ENCODE data around the gene ARHGAP26. TPM values are rescaled to one million over a fixed set of nuclear protein-coding genes. Genes with fewer than 3 reads are reported as not detected.
A peak's percentile ranks its signal among the peaks of the same experiment; 100 is the strongest.

Gene ARHGAP26
- total and polyA plus RNA-seq, 2 of the 4 experiments (the other 2 are of a cell fraction) = 0.54 to 0.56 TPM

DNA sequence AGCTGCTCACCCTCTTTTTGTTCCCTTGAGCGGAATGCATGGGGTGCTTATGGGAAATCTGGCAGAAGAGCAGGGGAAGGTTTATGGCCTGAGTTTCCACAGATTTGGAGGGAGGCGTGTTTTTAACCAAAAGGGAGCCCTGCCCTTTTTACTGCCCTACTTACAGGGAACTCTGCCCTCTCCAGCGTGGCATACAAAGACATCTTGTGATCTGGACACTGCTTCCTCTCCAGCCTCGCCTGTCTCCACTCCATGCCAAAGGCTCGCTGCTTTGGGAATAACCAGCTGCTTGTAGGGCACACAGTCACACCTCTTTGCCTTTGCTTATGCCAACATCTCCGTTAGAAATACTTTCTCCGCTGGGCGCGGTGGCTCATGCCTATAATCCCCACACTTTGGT, 314.2 kb downstream of the ARHGAP26 start:
- TF ChIP-seq SMC3 (IDR thresholded peaks at IDR 0.05; ENCODE audit: low read depth, low read length) (no peak), FOS (IDR thresholded peaks at IDR 0.05; ENCODE audit: low read depth, low read length) (no peak), RCOR1 (IDR thresholded peaks at IDR 0.05; ENCODE audit: insufficient replicate concordance, low read length) (no peak), RFX5 (IDR thresholded peaks at IDR 0.05; ENCODE audit: low read depth, low read length) (no peak), MAZ (IDR thresholded peaks at IDR 0.05; ENCODE audit: borderline replicate concordance, low read depth, low read length) (no peak)
- H2AFZ ChIP-seq (replicated peaks; ENCODE audit: low read length, poor library complexity) = no peak overlapping the region
- peak overlapping the region; percentile 57 for H2AK5ac ChIP-seq (ENCODE audit: low read depth, low read length)
- H3K9me3 ChIP-seq (ENCODE audit: control insufficient read depth, insufficient read depth, low read length) = no peaks in the 10 kb centered on the region
- no peak for DNase-seq
- H3K4me1 ChIP-seq (ENCODE audit: control insufficient read depth, insufficient read depth, low read length) = peaks cover 12% of the 10 kb centered on the region
- no peak overlapping the region for H3K9ac ChIP-seq (ENCODE audit: low read depth, low read length)
- no peak overlapping the region for H3K23ac ChIP-seq (ENCODE audit: low read depth, low read length)
- 0 out of 3 replicates have a peak overlapping the region, but pooled peaks have one; percentile 7 for H2BK15ac ChIP-seq (ENCODE audit: low read depth, low read length)
- dilution Hi-C loops (cut with HindIII; ENCODE audit: low sequenced_read_pairs, unreplicated experiment) = no loop called here
- H2BK5ac ChIP-seq (ENCODE audit: low read depth, low read length, poor library complexity, severe bottlenecking) = no peak overlapping the region
- H4K20me1 ChIP-seq (ENCODE audit: insufficient read depth, low read length) = no peaks in the 10 kb centered on the region
- CTCF ChIA-PET = no interaction called here
- H4K8ac ChIP-seq (ENCODE audit: low read depth in 2 of 2, low read length in 2 of 2) = no peak overlapping the region
- no peak overlapping the region for H3K14ac ChIP-seq (replicated peaks; ENCODE audit: low read depth, low read length)
- no peak overlapping the region for H4K5ac ChIP-seq (ENCODE audit: low read depth, low read length)
- H3K56ac ChIP-seq (ENCODE audit: extremely low read depth, insufficient read depth, low read length) = no peak overlapping the region
- in situ Hi-C loops (cut with MboI; ENCODE audit: low sequenced_read_pairs) = no loop called here
- H2BK20ac ChIP-seq (ENCODE audit: low read depth, low read length) = no peak overlapping the region
- no peak overlapping the region for H2AK9ac ChIP-seq (replicated peaks; ENCODE audit: low read depth, low read length, poor library complexity)
- no TSS peak for BruUV-seq (replicated peaks)
- no peak overlapping the region for H3K4me2 ChIP-seq (ENCODE audit: low read depth, low read length)
- POLR2A ChIA-PET (ENCODE audit: unreplicated experiment) = no interaction called here
- no peaks in the 10 kb centered on the region for H3K79me1 ChIP-seq (ENCODE audit: low read depth in 1 of 2, low read length in 2 of 2)
- H2BK120ac ChIP-seq (ENCODE audit: low read depth, low read length) = no peak overlapping the region
- H3K27ac ChIP-seq (ENCODE audit: insufficient read depth, low read length) = no peak overlapping the region
- no peaks in the 10 kb centered on the region for H3K36me3 ChIP-seq (ENCODE audit: control insufficient read depth, insufficient read depth, low read length)
- no peak overlapping the region; the same call in 1 of the 2 replicates for H3K18ac ChIP-seq (ENCODE audit: low read depth, low read length)
- WGBS, 2 experiments (ENCODE audit: extremely low coverage in 2 of 2, insufficient read length in 1 of 2) = 87% methylated on average over 5 of the region's 9 CpGs; no CpG with 5 or more reads in 1 of the 2 experiments
- peaks cover 6% of the 10 kb centered on the region for H3K9me1 ChIP-seq (ENCODE audit: insufficient read depth, low read length)
- H3K27me3 ChIP-seq (ENCODE audit: control insufficient read depth, insufficient read depth, low read length) = no peaks in the 10 kb centered on the region
- no peak overlapping the region for H4K91ac ChIP-seq (ENCODE audit: insufficient read depth, low read depth, low read length)
- ATAC-seq (ENCODE audit: low read depth) = no peak
- intact Hi-C loops (cut with micrococcal nuclease) = no loop called here
- no peak overlapping the region for H3K4me3 ChIP-seq (ENCODE audit: insufficient read depth, low read depth, low read length)
- peak overlapping the region; percentile 2; the same call in 1 of the 2 replicates for H3K4ac ChIP-seq (ENCODE audit: low read depth, low read length)
